Smooth muscle cell (in vitro differentiated cells): Measurements from ENCODE around the gene SEPTIN2. TPM values are rescaled to one million over a fixed set of nuclear protein-coding genes. Genes with fewer than 3 reads are reported as not detected.

ENCODE experiments used
- DNase-seq: peaks from one replicate; lab custom pipeline; 2025; ENCODE audit not compliant: unreplicated experiment; lab: John Stamatoyannopoulos, UW
- H2AFZ ChIP-seq: fragments of 200-600 bp; sonication (generic); 2 replicates; pipeline ENCODE4 v1.6.0; 2016; ENCODE audit warnings: antibody characterized with exemption, low read depth, mild to moderate bottlenecking
- H3F3A ChIP-seq: fragments of 200-600 bp; sonication (generic); 2 replicates; pipeline ENCODE4 v1.6.0; 2017; ENCODE audit warnings: antibody characterized with exemption, low read depth
- H3K27ac ChIP-seq: fragments of 200-600 bp; sonication (generic); 2 replicates; pipeline ENCODE4 v1.5.1; 2016; ENCODE audit warnings: low read depth, mild to moderate bottlenecking
- H3K27me3 ChIP-seq: fragments of 200-600 bp; sonication (generic); 2 replicates; pipeline ENCODE4 v1.6.1; 2016; ENCODE audit warnings: low read depth, mild to moderate bottlenecking
- H3K36me3 ChIP-seq: fragments of 200-600 bp; sonication (generic); 2 replicates; pipeline ENCODE4 v1.5.1; 2016; ENCODE audit warnings: low read depth
- H3K4me1 ChIP-seq: fragments of 200-600 bp; sonication (generic); 2 replicates; pipeline ENCODE4 v1.5.1; 2016; ENCODE audit warnings: low read depth
- H3K4me2 ChIP-seq: fragments of 200-600 bp; sonication (generic); 2 replicates; pipeline ENCODE4 v1.6.0; 2016; ENCODE audit warnings: mild to moderate bottlenecking
- H3K4me3 ChIP-seq: fragments of 200-600 bp; sonication (generic); 2 replicates; pipeline ENCODE4 v1.5.1; 2016; ENCODE audit warnings: mild to moderate bottlenecking
- H3K79me2 ChIP-seq: fragments of 200-600 bp; sonication (generic); 2 replicates; pipeline ENCODE4 v1.6.0; 2016; ENCODE audit warnings: low read depth, mild to moderate bottlenecking
- H3K9ac ChIP-seq: fragments of 200-600 bp; sonication (generic); 2 replicates; pipeline ENCODE4 v1.6.0; 2016; ENCODE audit warnings: low read depth
- H3K9me3 ChIP-seq: fragments of 200-600 bp; sonication (generic); replicated peaks from 2 replicates; pipeline ENCODE4 v1.5.1; 2016; ENCODE audit warnings: low read depth
- H4K20me1 ChIP-seq: fragments of 200-600 bp; sonication (generic); 2 replicates; pipeline ENCODE4 v1.6.0; 2016; ENCODE audit warnings: low read depth
- WGBS: methylation state at CpG from one replicate; pipeline ENCODE4 v1.1.7; 2016; ENCODE audit warnings: low lambda C conversion rate; 5-methylcytosine and 5-hydroxymethylcytosine counted together
- polyA plus RNA-seq: library from polyadenylated mRNA; unstranded; fragments of >200 nt; fragmentation: Nextera tagmentation; extraction: Ambion mirVana; gene quantifications from 2 replicates; pipeline ENCODE4 v1.2.1, GENCODE V29; 2016
- total RNA-seq: library from RNA; depleted of rRNA; stranded (reverse); fragments of >200 nt; gene quantifications from 2 replicates; pipeline ENCODE4 v1.2.3, GENCODE V29; 2014
- TF ChIP-seq, protein P1 (sequence below): fragments of 200-600 bp; sonication (generic); IDR thresholded peaks from 2 replicates; pipeline ENCODE4 v1.5.1; 2017; ENCODE audit warnings: borderline replicate concordance, mild to moderate bottlenecking, antibody characterized with exemption; ENCODE audit not compliant: insufficient read depth, poor library complexity, severe bottlenecking

Gene SEPTIN2
- total and polyA plus RNA-seq, 2 experiments from 2014 or later, result 344 to 443 TPM

DNA sequence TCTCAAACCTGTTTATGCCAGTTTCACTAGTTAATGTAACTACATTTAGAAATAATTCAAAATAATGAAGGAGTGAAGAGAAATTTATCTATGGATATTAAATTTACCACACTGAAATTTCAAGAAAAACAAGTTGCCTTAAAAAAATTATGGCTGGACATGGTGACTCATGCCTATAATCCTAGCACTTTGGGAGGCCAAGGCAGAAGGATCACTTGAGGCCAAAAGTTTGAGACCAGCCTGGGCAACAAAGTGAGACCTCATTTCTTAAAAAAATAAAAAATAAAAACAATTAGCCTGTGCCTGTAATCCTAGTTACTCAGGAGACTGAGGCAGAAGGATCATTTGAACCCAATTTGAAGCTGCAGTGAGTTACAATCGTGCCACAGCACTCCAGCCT lies 30.1 kb upstream of the SEPTIN2 start:
- Histone ChIP-seq H3K4me1 (no peaks in the 10 kb centered on the region), H3F3A (peaks cover 22% of the 10 kb centered on the region), H3K4me3 (no peak overlapping the region), H3K9ac (no peak overlapping the region), H3K9me3 (no peaks in the 10 kb centered on the region), H3K27ac (peak overlapping the region; percentile 50), H3K79me2 (peaks cover 96% of the 10 kb centered on the region), H4K20me1 (peaks cover 98% of the 10 kb centered on the region), H3K36me3 (no peaks in the 10 kb centered on the region), H3K4me2 (no peak overlapping the region), H2AFZ (no peak overlapping the region), H3K27me3 (no peaks in the 10 kb centered on the region)
- DNase-seq, result no peak
- 96% methylated on average over 1 of the region's 1 CpG for WGBS
- TF ChIP-seq, protein P1, sequence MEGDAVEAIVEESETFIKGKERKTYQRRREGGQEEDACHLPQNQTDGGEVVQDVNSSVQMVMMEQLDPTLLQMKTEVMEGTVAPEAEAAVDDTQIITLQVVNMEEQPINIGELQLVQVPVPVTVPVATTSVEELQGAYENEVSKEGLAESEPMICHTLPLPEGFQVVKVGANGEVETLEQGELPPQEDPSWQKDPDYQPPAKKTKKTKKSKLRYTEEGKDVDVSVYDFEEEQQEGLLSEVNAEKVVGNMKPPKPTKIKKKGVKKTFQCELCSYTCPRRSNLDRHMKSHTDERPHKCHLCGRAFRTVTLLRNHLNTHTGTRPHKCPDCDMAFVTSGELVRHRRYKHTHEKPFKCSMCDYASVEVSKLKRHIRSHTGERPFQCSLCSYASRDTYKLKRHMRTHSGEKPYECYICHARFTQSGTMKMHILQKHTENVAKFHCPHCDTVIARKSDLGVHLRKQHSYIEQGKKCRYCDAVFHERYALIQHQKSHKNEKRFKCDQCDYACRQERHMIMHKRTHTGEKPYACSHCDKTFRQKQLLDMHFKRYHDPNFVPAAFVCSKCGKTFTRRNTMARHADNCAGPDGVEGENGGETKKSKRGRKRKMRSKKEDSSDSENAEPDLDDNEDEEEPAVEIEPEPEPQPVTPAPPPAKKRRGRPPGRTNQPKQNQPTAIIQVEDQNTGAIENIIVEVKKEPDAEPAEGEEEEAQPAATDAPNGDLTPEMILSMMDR, result no peak

DNA sequence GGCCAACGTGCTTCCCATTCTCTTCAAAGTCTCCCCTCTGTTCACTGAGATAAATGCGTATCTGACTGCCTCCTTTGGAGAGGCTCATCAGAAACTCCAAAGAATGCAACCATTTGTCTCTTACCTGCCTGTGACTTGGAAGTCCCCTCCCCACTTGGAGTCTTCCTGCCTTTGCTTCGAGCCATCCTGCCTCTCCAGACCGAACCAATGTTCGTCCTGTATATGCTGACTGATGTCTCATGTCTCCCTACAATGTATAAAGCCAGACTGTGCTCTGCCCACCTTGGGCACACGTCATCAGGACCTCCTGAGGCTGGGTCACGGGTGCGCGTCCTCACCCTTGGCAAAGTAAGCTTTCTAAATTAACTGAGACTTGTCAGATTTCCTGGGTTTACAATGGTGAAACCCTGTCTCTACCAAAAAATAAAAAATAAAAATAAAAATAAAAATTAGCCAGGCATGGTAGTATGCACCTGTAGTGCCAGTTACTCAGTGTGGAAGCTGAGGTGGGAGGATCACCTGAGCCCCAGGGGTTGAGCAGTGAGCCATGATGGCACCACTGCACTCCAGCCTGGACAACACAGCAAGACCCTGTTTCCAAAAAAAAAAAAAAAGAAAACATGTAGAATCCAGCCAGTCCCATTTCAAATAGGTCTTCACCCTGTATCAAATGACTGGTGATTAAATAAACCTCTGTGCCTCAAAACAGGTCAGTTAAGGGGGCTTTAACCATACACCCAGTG lies 29.2 kb upstream of the SEPTIN2 start:
- no peak overlapping the region for H2AFZ ChIP-seq
- peaks cover 96% of the 10 kb centered on the region for H3K79me2 ChIP-seq
- H4K20me1 ChIP-seq, result peaks cover 98% of the 10 kb centered on the region
- no peaks in the 10 kb centered on the region for H3K27me3 ChIP-seq
- TF ChIP-seq, protein P1, result no peak
- no peaks in the 10 kb centered on the region for H3K4me1 ChIP-seq
- no peaks in the 10 kb centered on the region for H3K9me3 ChIP-seq
- H3K4me2 ChIP-seq, result no peak overlapping the region
- no peak for DNase-seq
- peak overlapping the region; percentile 50 for H3K27ac ChIP-seq
- H3K9ac ChIP-seq, result no peak overlapping the region
- no peak overlapping the region for H3K4me3 ChIP-seq
- H3F3A ChIP-seq, result peaks cover 22% of the 10 kb centered on the region
- no peaks in the 10 kb centered on the region for H3K36me3 ChIP-seq
- WGBS, result 68% methylated on average over 9 of the region's 9 CpGs

DNA sequence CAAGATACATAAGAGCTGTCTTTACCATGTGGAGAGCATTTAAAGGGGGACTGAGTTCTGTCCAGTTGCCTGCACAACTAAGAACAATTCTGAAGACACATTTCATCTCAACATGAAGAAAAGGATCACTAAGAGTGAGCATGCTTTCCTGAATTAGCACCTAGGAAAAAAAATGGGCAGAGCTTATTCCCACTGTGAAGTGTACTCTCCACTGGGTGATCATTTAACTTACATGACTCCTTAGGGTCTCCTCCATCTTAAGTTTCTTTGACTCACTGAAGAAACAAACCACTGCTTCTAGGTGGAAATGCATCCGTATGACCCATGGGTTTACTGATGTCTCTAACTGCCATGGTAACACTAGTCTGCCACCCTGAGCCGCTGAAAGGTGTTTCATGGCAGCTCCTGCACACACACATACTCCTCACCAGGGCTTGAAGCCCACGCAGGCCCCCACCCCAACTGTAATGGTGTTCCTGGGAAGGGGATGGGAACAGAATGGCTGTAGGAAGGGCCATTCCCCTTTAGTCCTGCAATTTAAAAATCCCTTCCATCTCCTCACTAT lies 27.3 kb upstream of the SEPTIN2 start:
- H3K9ac ChIP-seq, result no peak overlapping the region
- peaks cover 18% of the 10 kb centered on the region for H3F3A ChIP-seq
- peaks cover 97% of the 10 kb centered on the region for H3K79me2 ChIP-seq
- no peaks in the 10 kb centered on the region for H3K36me3 ChIP-seq
- WGBS, result 92% methylated on average over 3 of the region's 3 CpGs
- peaks cover 100% of the 10 kb centered on the region for H4K20me1 ChIP-seq
- H3K9me3 ChIP-seq, result no peaks in the 10 kb centered on the region
- H2AFZ ChIP-seq, result no peak overlapping the region
- TF ChIP-seq, protein P1, result no peak
- DNase-seq, result no peak
- H3K27me3 ChIP-seq, result no peaks in the 10 kb centered on the region
- H3K27ac ChIP-seq, result peak overlapping the region; percentile 52
- H3K4me1 ChIP-seq, result no peaks in the 10 kb centered on the region
- H3K4me2 ChIP-seq, result no peak overlapping the region
- H3K4me3 ChIP-seq, result no peak overlapping the region
